Stimulated activated CD4-positive, alpha-beta T cell treated with anti-CD3 and anti-CD28 coated beads, Interleukin-4, amount 100 ng/mL, for 24 hours (primary cell): ENCODE measurements around the gene KCNMA1.

Experiments used
- DNase-seq: peaks from one replicate; pipeline ENCODE4 v3.0.0-alpha.2; 2020

KCNMA1 gene

GRCh38 chr10:77121829-77122228, 515.8 kb downstream of the KCNMA1 start:
- DNase-seq = no peak

GRCh38 chr10:77120666-77121376, 516.8 kb downstream of the KCNMA1 start:
- no peak for DNase-seq

DNA sequence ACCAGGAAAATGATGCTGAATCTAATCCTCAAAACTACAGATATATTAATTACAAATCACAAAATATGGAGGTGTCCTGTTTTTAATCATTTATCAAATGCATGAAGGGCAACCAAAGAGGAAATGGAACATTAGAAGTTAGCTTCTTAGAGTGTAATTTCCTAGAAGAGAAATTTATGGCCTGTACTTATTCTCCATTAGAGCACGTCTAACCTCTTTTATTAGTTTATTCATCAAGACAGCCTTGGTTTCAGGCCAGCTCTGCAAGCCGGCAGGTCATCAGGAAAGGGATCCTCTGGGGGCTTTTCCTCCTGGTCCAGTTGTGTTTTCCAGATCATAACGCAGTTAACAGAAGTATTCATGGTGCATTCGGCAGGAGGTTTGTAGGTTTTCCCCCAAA, 517.6 kb downstream of the KCNMA1 start:
- no peak for DNase-seq

DNA sequence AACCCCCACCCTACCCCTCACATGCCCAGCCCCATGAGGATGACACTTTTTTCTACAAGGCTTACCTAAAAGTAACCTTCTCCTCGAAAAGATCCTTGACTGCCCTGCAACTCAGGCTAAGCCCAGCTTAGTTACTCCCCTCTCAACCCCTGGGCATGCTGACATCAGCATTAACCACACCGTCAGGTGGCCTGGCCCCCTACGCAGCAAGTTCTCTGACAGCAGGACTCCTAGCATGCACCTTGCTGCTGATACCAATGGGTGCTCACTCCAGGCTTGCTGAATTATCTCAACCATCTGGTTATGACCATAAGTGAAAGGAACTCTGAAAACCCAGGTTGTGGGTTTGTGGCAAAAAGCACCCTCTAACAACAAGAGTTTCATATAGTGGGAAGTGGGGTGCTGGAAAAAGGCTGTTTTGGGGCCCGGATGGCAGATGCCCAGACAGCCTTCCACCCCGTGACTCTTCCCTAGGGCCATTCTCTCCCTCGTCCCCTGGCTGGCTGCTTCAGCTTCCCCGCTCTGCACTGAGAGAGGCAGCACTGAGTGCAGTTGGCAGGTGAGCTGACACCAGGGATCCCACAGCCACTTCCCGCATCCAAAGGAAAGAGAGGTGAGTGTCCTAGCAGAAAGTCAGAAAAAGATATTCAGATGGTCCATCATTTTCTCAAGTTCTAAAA, 518.9 kb downstream of the KCNMA1 start:
- DNase-seq = no peak

DNA sequence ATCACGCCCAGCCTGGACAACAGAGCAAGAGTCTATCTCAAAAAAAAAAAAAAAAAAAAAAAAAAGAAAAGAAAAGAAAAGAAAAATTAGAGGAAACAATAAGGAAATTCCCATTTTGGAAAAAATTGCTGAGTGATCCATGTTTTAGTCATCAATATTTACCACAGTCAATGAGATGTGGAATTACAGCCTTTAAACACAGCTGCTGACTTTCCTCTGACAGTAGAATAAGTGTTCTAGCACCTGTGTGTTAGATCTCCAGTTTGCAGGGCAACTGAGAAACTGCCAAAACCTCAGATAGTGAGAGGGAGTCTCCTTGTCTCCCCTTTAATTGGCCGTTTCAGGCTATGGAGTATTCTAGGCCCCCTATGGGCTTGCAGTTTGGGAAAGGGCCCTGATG, 520.1 kb downstream of the KCNMA1 start:
- DNase-seq = no peak

DNA sequence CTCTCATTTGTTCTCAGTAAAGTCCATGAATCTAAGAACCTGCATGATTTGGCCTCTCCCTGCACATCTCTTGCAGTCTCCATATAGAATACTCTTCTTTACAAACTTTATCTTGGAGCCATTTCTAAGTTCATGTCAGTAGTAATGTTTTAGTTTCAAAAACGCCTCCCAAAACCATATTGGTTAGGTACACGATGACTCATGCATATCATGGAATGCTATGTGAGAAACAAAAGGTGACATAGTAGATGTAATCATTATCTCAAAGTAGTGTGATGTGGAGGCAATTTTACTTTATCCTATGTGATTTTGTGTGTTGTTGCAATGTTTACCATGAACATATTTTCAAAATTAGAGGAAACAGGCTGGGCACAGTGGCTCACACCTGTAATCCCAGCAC, 520.7 kb downstream of the KCNMA1 start:
- no peak for DNase-seq

DNA sequence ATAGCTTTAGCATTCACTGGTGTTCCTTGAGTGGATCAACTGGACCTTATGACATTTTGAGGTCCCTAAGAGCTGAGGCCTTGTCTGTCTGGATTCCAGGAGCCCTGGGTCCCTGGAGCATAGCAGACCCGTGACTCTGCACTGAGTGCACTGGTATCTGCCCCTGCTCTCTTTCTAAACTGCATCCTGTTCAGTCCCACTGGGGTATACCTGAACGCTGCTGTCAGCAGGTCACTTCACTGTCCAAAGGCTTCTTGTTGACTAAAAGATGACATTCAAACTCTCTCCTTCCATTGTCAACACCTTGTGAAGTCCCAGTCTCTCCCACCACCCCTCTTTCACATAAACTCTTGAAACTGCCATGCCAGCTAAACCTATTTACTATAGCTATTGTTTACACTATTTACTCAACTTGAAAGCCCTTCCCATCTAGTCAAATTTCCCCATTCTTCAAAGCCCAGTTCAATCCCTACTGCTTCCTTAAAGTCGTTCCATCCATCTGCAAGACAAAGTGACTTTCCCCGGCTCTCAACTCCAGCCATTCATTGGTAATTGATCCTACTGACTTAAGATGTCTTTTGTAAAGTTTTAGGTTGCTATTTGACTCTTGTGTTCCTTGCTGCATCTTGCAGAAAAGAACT, 523.3 kb downstream of the KCNMA1 start:
- no peak for DNase-seq

DNA sequence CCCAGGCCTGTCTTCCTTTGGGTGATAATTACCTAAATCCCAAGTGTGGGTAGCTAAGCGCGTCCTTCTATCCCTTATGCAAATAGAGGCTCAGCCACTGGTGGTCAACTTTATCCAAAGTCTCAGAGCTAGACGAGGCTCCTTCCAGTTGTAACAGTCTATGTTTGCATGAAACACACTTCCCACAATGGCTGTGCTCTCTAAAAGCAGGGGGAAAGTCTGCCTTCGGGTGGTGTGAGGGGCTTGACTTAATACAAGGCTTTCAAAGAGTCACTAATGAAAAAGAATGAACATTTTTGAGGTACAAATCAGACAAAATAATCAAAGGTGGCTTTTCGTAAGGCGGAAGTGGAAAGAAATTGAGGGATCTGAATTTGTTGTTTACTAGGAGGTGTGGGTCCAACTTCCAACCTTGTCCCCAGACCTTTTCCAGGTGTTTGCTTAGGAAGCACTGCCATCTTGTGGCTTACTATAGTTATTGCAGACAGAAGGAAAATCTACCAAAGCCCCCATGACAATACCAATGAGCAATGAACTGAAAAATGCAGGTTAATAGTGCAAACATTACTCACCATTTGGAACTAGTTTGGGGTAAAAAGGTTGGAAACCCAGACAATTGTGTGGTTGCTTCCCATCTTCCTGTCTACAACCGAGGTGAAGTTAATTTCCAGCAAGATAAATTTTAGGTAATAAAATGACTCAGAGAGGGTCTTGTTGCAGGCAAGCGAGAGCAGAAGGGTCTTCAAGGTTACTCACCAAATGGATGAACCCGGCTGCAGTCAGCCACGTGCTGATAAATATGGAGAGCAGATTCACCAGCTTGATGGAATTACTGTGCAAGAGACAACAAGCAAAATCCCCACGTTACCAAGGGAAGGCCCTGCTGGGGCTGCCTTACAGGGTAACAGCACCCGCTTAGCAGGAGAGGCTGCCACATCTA, 525.7 kb downstream of the KCNMA1 start:
- DNase-seq = peak; percentile 7

- DNase-seq = no peak
Measured at GRCh38 chr10:77110757-77111156, 526.9 kb downstream of the KCNMA1 start.

GRCh38 chr10:77109351-77109994, 528.1 kb downstream of the KCNMA1 start:
- DNase-seq = no peak

- DNase-seq = no peak
Measured at GRCh38 chr10:77106676-77107075, 530.9 kb downstream of the KCNMA1 start.

DNA sequence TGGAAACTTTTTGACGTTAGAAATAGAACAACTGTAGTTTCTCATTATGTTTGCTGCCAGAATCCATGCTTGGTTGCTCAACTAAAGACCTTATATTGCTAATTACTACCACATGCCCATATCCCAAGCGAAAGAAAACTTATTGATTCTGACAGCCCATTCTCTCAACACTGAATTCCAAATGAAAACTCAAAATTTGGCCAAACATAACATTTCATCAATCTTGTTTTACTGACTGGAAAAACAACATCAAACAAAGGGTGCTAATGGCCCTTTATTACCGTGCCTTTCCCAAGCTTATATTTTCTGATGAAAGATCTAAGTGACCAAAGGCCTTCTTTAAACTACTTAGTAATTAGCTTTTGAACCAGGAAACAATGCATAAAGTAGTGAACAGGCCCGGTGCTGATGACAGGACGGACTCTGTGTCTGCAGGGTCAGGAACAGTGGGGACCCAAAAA, 531.8 kb downstream of the KCNMA1 start:
- no peak for DNase-seq

DNA sequence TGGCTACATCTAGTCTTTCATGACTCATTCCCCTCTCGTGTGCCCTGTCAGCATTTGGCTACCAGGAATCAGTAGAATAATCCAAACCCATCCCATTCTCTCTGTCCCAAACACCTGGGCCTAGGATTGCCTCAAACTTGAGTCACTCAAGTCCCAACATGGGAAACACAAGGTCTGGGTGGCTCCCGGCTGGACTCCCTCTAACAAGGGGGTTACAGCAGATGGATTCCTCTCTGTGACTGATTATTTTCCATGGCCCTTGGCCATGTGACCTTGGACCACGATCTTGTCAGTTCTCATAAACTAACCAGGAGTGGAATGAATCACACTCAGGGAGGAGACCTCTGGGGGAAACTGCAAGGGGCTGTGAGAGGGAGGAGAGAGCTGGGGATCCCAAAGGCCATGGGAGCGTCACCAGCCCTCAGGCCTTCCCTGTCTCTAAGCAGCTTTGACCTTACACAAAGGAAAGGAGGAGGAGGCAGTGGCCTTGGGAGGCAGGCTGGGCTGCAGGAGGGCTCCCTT, 533.1 kb downstream of the KCNMA1 start:
- no peak for DNase-seq

GRCh38 chr10:77103213-77103612, 534.4 kb downstream of the KCNMA1 start:
- no peak for DNase-seq

GRCh38 chr10:77101341-77101740, 536.3 kb downstream of the KCNMA1 start:
- DNase-seq = no peak

- no peak for DNase-seq
Measured at GRCh38 chr10:77099136-77099535, 538.5 kb downstream of the KCNMA1 start.

DNA sequence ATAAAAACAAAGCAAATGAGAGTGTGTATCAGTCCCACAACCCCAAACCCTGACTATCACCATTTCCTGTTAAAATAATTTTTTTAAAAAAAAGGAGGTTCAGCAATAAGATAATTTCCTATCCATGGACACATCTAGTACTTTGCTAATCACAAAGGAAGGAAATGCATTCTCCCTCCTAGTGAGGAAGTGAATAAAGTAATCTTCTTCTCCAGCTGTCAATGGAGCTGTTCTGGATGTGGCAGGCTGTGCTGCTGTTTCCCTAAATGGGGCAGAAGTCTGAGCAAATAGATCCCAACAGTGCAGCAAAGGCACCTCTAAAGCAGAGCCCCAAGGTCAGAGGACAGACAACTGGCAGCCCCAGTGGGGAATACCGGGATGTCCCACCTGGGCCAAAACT, 540.0 kb downstream of the KCNMA1 start:
- DNase-seq = no peak

DNA sequence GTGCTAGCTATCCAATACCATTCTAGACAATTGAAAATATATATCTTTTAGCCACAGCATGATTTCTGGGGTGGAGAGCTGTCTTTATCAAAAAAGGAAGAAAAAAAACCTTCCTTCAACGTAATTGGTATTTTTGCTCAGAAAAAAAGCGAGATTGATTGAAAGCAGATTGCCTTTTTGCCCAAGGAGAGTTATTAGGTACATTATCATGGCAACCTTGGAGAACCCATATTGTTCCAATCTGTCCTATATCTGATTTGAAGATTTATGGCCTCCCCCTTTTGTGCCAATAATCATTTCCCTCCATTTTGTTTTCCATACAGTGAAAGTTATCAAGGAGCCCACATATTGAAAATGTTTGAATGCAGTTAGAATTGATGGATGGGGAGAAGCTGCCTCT, 544.5 kb downstream of the KCNMA1 start:
- no peak for DNase-seq

- DNase-seq = no peak
Measured at GRCh38 chr10:77091597-77092165, 545.9 kb downstream of the KCNMA1 start.

- no peak for DNase-seq
Measured at GRCh38 chr10:77090381-77091356, 546.9 kb downstream of the KCNMA1 start.

- DNase-seq = no peak
Measured at GRCh38 chr10:77087366-77087765, 550.2 kb downstream of the KCNMA1 start.
